Mesendoderm (in vitro differentiated cells): ENCODE results near the gene GRIK4.
A peak's percentile ranks its signal among the peaks of the same experiment; 100 is the strongest.

Experiments used
- DNase-seq: peaks from one replicate; pipeline ENCODE4 v3.0.0; 2013
- H2AK5ac ChIP-seq: 2 replicates; pipeline ENCODE4 v1.6.1; 2013; ENCODE audit warnings: low read length, inconsistent platforms
- H2BK120ac ChIP-seq: 2 replicates; pipeline ENCODE4 v1.6.1; 2013; ENCODE audit warnings: low read depth, mild to moderate bottlenecking, low read length, moderate library complexity, mixed read lengths
- H2BK15ac ChIP-seq: replicated peaks from 2 replicates; pipeline ENCODE4 v1.6.1; 2013; ENCODE audit warnings: low read depth, mild to moderate bottlenecking, moderate library complexity
- H2BK5ac ChIP-seq: 2 replicates; pipeline ENCODE4 v1.6.1; 2013; ENCODE audit warnings: low read length, inconsistent platforms
- H3K18ac ChIP-seq: 2 replicates; pipeline ENCODE4 v1.6.1; 2013; ENCODE audit warnings: mild to moderate bottlenecking, low read length, mixed read lengths
- H3K23ac ChIP-seq: one replicate; pipeline ENCODE4 v1.6.1; 2013; ENCODE audit warnings: low read length
- H3K27ac ChIP-seq: 2 replicates; pipeline ENCODE4 v1.5.1; 2013; ENCODE audit warnings: low read depth, mild to moderate bottlenecking, inconsistent platforms, low read length, moderate library complexity
- H3K27me3 ChIP-seq: 2 replicates; pipeline ENCODE4 v1.6.1; 2013; ENCODE audit warnings: low read length, control low read depth, mild to moderate bottlenecking, inconsistent platforms; ENCODE audit not compliant: insufficient read depth, poor library complexity
- H3K36me3 ChIP-seq: 2 replicates; pipeline ENCODE4 v1.6.1; 2013; ENCODE audit warnings: low read length, inconsistent platforms; ENCODE audit not compliant: control insufficient read depth, insufficient read depth
- H3K4ac ChIP-seq: one replicate; pipeline ENCODE4 v1.6.1; 2013; ENCODE audit warnings: low read depth, mild to moderate bottlenecking, low read length, moderate library complexity
- H3K4me1 ChIP-seq: 2 replicates; pipeline ENCODE4 v1.6.1; 2013; ENCODE audit warnings: low read depth, low read length, inconsistent platforms; ENCODE audit not compliant: control insufficient read depth
- H3K4me2 ChIP-seq: 2 replicates; pipeline ENCODE4 v1.6.1; 2013; ENCODE audit warnings: low read length
- H3K4me3 ChIP-seq: 2 replicates; pipeline ENCODE4 v1.5.1; 2013; ENCODE audit warnings: mild to moderate bottlenecking, low read length
- H3K56ac ChIP-seq: one replicate; pipeline ENCODE4 v1.6.1; 2013; ENCODE audit warnings: low read length
- H3K79me1 ChIP-seq: 2 replicates; pipeline ENCODE4 v1.6.1; 2013; ENCODE audit warnings: low read length, inconsistent platforms
- H3K79me2 ChIP-seq: 2 replicates; pipeline ENCODE4 v1.6.1; 2013; ENCODE audit warnings: mild to moderate bottlenecking, low read length; ENCODE audit not compliant: control insufficient read depth, insufficient read depth
- H3K9ac ChIP-seq: 2 replicates; pipeline ENCODE4 v1.6.1; 2013; ENCODE audit warnings: low read length, inconsistent platforms
- H4K5ac ChIP-seq: one replicate; pipeline ENCODE4 v1.6.1; 2013; ENCODE audit warnings: low read length
- H4K8ac ChIP-seq: one replicate; pipeline ENCODE4 v1.6.1; 2013; ENCODE audit warnings: low read depth, mild to moderate bottlenecking, control low read depth, low read length, moderate library complexity
- WGBS: extraction: QIAGEN DNeasy Blood & Tissue Kit; methylation state at CpG from one replicate; pipeline ENCODE4 v1.1.7; 2013; ENCODE audit warnings: low lambda C conversion rate, missing lambda C conversion rate; ENCODE audit not compliant: insufficient coverage; ENCODE audit errors: extremely low coverage; 5-methylcytosine and 5-hydroxymethylcytosine counted together

The GRIK4 gene

DNA sequence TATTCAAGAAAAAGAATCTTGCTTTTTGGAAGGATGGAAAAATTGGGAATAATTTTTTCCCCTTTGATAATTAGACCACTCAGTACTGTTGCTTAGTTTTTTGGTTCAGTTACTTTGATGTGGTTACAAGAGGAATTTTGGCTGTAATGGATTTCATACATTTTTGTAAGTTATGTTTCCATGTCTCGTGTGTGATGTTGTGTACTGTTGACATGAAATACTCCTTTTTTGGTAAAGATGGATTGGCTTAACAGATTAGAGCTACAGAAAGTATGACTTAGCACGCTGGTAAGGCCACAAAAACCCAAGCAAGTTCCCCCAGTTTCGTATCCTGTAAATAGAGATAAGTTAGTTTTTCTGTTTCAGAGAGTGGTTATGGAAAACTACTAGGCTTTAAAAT lies 524.2 kb downstream of the GRIK4 start:
- H3K27ac ChIP-seq, result no peak overlapping the region

DNA sequence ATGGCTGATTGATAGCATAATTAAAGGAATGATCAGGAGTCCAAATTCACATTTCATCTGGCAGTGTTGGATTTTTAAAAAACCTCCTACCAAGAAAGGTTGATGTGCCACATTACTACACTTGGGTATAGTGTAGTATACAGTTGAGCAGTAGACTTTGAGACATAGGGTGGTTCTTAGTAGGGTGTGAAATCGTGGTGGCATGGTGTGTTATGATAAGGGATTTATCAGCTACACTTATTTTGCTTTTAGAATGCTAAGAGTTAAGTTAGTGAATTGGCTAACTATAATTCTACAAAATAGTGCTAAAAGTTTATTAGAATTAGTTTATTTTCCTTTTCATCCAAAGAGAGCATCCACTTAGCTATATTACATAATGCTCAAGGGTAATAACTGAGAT lies 525.5 kb downstream of the GRIK4 start:
- no peak overlapping the region for H3K23ac ChIP-seq
- H2BK15ac ChIP-seq, result no peak overlapping the region
- H3K4me1 ChIP-seq, result peaks cover 18% of the 10 kb centered on the region
- no peak overlapping the region for H3K4me3 ChIP-seq
- no peak overlapping the region for H2BK120ac ChIP-seq
- H3K36me3 ChIP-seq, result no peaks in the 10 kb centered on the region
- DNase-seq, result no peak
- H3K18ac ChIP-seq, result no peak overlapping the region
- no peak overlapping the region for H2BK5ac ChIP-seq
- H3K4ac ChIP-seq, result no peak overlapping the region
- H3K56ac ChIP-seq, result no peak overlapping the region
- H4K5ac ChIP-seq, result no peak overlapping the region
- H4K8ac ChIP-seq, result no peak overlapping the region
- no peak overlapping the region for H2AK5ac ChIP-seq
- no peaks in the 10 kb centered on the region for H3K27me3 ChIP-seq
- H3K9ac ChIP-seq, result no peak overlapping the region
- H3K4me2 ChIP-seq, result no peak overlapping the region
- no peaks in the 10 kb centered on the region for H3K79me1 ChIP-seq
- no peak overlapping the region for H3K27ac ChIP-seq
- H3K79me2 ChIP-seq, result peaks cover 6% of the 10 kb centered on the region
- WGBS, result no CpG with 5 or more reads among the region's 1 CpG

More for the DNA sequence above, 524.2 kb downstream of the GRIK4 start:
- no peak overlapping the region for H2AK5ac ChIP-seq
- H3K4ac ChIP-seq, result no peak overlapping the region
- no peak overlapping the region for H2BK15ac ChIP-seq
- H3K4me2 ChIP-seq, result no peak overlapping the region
- H4K5ac ChIP-seq, result no peak overlapping the region
- peaks cover 2% of the 10 kb centered on the region for H3K79me1 ChIP-seq
- no peak overlapping the region for H3K56ac ChIP-seq
- no peaks in the 10 kb centered on the region for H3K36me3 ChIP-seq
- no peak overlapping the region for H3K23ac ChIP-seq
- peaks cover 2% of the 10 kb centered on the region for H3K79me2 ChIP-seq
- DNase-seq, result no peak
- no peak overlapping the region for H2BK5ac ChIP-seq
- H3K27me3 ChIP-seq, result no peaks in the 10 kb centered on the region
- H3K18ac ChIP-seq, result peak overlapping the region; percentile 3
- H2BK120ac ChIP-seq, result no peak overlapping the region
- H3K4me3 ChIP-seq, result no peak overlapping the region
- no peak overlapping the region for H4K8ac ChIP-seq
- H3K4me1 ChIP-seq, result peaks cover 14% of the 10 kb centered on the region
- H3K9ac ChIP-seq, result no peak overlapping the region
- no CpG with 5 or more reads among the region's 3 CpGs for WGBS
